Measurements from ENCODE around the gene COL8A1.

DNA sequence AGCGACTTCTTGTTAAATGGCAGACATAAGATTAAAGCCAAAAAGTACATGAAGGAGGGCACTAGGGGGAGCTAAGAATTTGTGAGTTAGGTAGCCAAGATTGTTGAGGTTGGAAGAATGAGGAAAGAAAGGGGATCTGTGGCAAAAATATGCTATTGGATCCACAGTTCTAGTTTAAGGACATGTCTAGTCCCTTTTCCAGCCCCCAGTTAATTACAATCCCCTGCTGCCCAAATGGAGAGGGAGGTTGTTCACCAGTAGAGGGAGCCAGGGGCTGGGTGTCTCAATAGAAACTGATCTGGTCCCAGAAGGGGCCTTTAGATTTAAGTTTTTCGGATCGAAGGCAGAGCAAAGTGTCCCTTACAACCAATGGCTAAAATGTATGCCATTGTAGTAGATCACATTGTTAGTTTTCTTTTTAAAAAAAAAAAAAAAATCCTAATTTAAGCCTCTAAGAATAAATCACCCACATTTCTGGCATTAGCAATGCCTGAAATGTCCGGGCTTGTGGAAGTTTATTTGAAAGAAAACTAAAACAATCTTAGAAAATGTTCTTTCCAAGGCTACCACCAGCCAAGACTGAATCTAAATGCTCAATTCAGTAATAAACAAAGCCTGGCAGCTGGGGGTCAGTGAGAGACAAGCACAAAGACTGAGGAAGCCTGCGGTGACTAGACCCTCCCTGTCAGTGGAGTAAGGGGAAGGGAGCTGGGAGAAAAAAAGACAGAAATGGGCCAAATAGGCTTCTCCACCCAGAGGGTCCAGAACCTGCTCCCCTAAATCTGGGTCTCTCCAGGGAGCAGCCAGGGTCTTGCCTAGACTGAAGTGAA is 7.1 kb downstream of the COL8A1 start:
- TF ChIP-seq GLIS3 (CRISPR knock-in tag; IDR thresholded peaks at IDR 0.05) (no peak), ARNTL (CRISPR knock-in tag; IDR thresholded peaks at IDR 0.05; ENCODE audit: borderline replicate concordance, low read depth) (no peak), SNAI2 (CRISPR knock-in tag; IDR thresholded peaks at IDR 0.05) (no peak), TSHZ2 (CRISPR knock-in tag; IDR thresholded peaks at IDR 0.05) (no peak), ZFP30 (CRISPR knock-in tag; IDR thresholded peaks at IDR 0.05) (no peak), ZFP3 (CRISPR knock-in tag; IDR thresholded peaks at IDR 0.05) (no peak), ESRRG (CRISPR knock-in tag; IDR thresholded peaks at IDR 0.05) (no peak), RARB (CRISPR knock-in tag; IDR thresholded peaks at IDR 0.05) (no peak), BACH2 (CRISPR knock-in tag; IDR thresholded peaks at IDR 0.05; ENCODE audit: borderline replicate concordance) (no peak), ZNF8 (CRISPR knock-in tag; IDR thresholded peaks at IDR 0.05) (no peak), PATZ1 (CRISPR knock-in tag; IDR thresholded peaks at IDR 0.05; ENCODE audit: borderline replicate concordance) (no peak), TOX (CRISPR knock-in tag; IDR thresholded peaks at IDR 0.05; ENCODE audit: borderline replicate concordance) (no peak)

Measured in SK-N-SH treated with all-trans-retinoic acid at 6 μM for 48 hours (cell line).